Activated CD8-positive, alpha-beta memory T cell treated with anti-CD3 and anti-CD28 coated beads for 36 hours (primary cell): ENCODE data around the gene PNCK. TPM values are rescaled to one million over a fixed set of nuclear protein-coding genes. Genes with fewer than 3 reads are reported as not detected.
"Not testable (repeated sequence)": the region's sequence is repeated elsewhere in the genome, so short reads cannot be mapped to it uniquely, and the experiment has no call there.

Experiments used
- CTCF ChIA-PET: fragments of 350-600 bp; sonication (Branson Sonifier 250); formaldehyde crosslinking; loops from one replicate; lab custom pipeline; 2021; ENCODE audit warnings: antibody characterized with exemption; lab: Charles Lee
- POLR2A ChIA-PET: fragments of 350-600 bp; sonication (Branson Sonifier 250); formaldehyde crosslinking; loops from one replicate; lab custom pipeline; 2021; ENCODE audit warnings: antibody characterized with exemption; lab: Charles Lee
- total RNA-seq, 2 experiments: library from RNA; stranded (reverse); gene quantifications; one replicate each; pipeline ENCODE4 v1.2.3, GENCODE V29; 2021

PNCK gene
- total RNA-seq, 2 experiments from 2014 or later = not detected

DNA sequence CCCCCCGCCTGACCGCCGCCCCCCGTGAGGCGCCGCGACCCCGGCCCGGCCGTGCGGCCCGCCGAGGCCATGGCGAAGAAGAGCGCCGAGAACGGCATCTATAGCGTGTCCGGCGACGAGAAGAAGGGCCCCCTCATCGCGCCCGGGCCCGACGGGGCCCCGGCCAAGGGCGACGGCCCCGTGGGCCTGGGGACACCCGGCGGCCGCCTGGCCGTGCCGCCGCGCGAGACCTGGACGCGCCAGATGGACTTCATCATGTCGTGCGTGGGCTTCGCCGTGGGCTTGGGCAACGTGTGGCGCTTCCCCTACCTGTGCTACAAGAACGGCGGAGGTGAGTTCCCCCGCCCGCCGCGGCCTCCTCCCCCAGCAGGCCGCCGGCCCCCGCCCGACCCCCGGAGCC, 14.9 kb upstream of the PNCK start:
- POLR2A ChIA-PET = no interaction called here
- CTCF ChIA-PET = no interaction called here

GRCh38 chrX:153688071-153688470, 14.5 kb upstream of the PNCK start:
- ChIA-PET POLR2A (no interaction called here), CTCF (no interaction called here)

GRCh38 chrX:153687121-153688039, 13.8 kb upstream of the PNCK start, which contains the start of gene SLC6A8:
TSS of gene SLC6A8 (plus strand) at chrX:153687926. CDS start at chrX:153688575, 649 bp downstream.
- ChIA-PET CTCF (no interaction called here), POLR2A (no interaction called here)

DNA sequence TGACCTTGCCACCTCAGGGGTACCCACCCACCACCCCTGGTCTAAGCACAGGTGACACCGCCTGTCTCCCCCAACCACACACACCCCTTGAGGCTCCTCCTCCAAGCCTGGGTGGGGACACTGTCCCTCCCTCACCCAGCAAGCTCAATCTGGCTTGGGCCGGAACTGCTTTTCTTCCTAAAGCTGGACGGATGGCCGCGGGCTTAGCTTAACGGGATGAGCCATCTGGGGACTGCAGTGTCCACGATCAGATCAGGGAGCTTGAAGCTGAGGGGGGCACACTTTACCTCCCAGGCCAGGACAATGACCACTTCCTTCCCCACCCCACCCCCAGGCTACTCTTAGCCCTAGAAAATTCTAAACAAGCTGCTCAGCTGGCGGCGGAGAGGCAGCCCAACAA, 13.1 kb upstream of the PNCK start:
- POLR2A ChIA-PET = no interaction called here
- CTCF ChIA-PET = no interaction called here

DNA sequence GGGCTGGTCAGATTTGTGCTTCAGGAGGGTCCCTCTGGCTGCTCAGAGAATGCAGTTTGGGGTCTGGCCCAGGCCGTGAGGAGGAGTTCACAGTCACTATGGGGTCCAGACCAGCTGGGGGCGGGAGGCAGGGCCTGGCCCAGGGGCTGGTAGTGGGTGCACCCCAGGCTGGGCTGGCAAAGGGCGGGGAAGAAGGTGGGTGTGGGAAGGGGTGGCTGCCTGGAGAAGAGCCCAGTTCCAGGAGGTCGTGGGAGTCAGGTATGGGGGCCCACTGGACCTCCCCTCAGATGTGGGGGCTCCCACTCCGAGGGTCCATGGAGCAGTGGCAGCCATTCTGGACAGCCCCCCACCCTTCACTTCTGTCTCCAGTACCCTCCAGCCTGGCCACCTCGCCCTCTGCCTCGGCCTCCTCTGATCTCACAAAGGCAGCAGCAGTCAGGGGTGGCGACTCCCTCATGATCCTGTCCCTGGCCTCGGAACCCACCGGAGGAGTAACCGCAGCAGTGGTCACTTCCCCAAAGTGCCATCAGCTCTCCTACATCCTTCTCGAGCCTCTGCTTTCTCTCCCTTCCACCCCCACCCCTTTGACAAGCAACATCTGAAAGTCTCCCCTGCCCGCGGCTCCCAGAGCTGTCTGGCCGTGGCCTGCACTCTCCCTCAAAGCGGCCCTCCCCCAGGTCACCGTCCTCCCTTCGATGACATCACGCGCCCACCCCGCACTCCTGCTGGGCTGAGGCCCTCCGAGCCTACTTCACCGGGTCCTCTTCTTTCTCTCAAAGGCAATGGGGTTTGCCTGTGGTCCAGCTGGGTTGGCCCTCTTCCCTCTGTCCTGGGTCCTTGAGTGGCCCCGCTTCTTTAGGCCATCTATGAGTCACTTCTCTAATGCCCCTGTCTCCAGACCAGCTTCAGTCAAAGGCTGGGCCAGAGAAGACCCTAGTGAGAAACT, 12.4 kb upstream of the PNCK start:
- POLR2A ChIA-PET = no interaction called here

DNA sequence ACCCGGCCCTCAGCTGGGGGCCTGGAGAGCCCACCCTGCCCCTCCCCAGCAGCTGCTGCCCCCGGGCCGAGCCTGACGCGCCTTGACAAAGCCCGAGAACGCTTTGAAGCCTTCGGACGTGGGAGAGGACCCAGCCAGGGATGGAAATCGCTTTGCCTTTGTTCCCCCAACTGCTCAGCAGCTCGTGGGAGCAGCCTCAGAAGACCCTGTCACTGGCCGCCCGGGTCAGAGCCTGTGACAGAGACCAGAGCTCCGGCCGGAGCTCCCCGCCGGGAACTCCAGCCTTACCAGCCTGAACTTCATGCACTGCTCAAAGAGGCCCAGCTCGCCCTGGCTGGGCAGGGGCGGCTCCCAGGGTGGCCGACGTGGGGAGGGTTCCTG, 11.5 kb upstream of the PNCK start:
- ChIA-PET POLR2A (no interaction called here), CTCF (no interaction called here)

More for the DNA sequence above, 12.4 kb upstream of the PNCK start:
- CTCF ChIA-PET = no interaction called here

- CTCF ChIA-PET = interaction anchor here (0.7 kb wide), 1 partner anchor 721 kb away, joined by 3 read pairs; no protein-coding TSS in a partner anchor
- POLR2A ChIA-PET = no interaction called here
Measured at GRCh38 chrX:153684467-153685155, 11.0 kb upstream of the PNCK start.

GRCh38 chrX:153683486-153683885, 9.9 kb upstream of the PNCK start:
- POLR2A ChIA-PET, CTCF ChIA-PET: not testable (repeated sequence)

DNA sequence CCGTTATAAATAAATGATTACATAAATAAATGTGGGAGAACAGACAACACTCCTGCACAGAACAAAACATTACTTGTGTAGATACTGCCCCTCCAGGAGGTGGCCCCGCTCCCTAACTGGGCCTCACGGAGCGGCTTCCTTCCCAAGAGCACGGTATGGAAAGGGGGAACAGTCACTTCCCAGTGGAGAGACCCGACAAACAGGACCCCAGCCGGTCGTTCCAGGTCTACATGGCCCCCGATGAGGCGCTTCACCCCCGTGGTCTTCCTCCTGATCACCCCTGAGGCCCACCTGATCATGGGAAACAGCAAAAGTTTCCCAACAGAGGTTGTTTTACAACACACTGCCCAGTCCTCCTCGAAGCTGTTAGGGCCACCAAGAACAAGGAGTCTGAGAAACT, 7.6 kb upstream of the PNCK start:
- CTCF ChIA-PET = no interaction called here
- POLR2A ChIA-PET = no interaction called here

DNA sequence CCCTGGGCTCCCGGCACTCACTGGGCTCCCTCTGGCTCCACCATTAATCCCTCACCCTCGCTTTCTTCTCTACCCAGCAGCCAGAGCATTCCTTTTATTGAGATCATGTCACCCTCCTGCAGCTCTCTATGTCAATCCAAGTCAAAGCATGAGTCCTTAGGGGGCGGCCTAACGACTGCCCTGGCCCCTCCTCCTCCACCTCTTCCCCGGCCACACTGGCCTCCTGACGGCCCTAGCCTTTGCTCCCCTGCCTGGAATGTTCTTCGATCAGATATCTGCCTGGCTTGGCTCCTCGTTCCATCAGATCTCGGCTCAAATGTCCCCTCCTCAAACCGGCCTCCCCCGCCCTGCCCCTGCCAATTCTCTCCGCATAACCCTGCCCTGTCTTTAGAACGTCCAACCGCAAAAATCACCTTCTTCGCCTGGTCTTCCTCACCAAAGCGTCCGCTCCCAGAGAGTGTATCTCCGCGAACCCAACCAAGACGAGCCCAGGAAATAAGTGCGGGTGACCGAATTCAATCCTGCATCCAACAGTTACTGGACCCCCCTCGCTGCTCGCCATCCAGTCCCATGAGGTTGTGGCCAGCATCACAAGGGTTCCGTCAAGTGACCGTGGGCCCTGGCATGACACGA, 722 bp upstream of the PNCK start:
- ChIA-PET POLR2A (no interaction called here), CTCF (no interaction called here)

GRCh38 chrX:153672531-153673427, 834 bp downstream of the PNCK start:
- ChIA-PET CTCF (no interaction called here), POLR2A (no interaction called here)

DNA sequence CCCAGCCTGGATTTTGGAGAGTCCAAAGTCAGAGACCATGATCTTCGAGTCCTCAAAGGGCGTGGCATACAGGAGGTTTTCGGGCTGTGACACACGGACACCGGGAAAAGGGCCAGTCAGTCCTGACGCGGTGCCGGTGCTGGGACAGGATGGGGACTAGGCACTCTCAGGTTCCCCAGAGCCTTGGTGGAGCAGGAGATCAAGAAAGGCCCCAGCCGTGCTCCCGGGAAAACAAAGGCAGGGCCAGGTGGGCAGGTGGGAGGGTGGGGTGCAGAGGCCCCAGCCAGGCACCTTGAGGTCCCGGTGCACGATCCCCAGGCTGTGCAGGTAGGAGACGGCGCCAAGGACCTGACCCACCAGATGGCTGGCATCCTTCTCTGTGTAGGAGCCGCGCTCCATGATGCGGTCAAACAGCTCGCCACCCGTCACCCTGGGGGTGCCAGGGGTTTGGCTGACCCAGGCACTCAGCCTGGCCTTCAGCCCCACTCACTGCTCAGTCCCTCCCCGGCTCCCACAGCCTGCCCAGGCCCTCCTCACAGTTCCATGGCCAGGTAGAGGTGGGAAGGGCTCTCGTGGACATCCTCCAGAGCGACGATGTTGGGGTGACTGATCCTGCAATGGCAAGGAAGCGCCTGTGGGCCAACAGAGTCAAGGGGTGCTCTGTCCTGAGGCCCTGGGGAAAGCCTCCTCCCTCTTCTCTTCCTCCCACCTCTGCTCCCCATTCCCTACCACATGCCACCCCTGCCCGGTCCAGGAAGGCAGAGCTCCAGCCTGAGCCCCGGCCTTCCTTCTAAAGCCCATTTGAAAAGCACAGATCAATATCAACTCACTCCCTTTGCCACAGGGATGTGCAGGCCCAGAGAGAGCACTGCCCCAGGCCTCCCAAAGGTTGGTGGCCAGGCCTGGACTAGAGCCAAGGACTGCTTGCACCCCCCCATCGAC, 1.8 kb downstream of the PNCK start:
- POLR2A ChIA-PET = no interaction called here
- CTCF ChIA-PET = interaction anchor here (0.9 kb wide), 1 partner anchor 10 kb away, joined by 3 read pairs; no protein-coding TSS in a partner anchor

- POLR2A ChIA-PET = no interaction called here
- CTCF ChIA-PET = interaction anchor here (0.9 to 4.0 kb wide), 4 partner anchors 9 to 117 kb away, joined by 3 to 23 read pairs (median 3); no protein-coding TSS in a partner anchor
Measured at GRCh38 chrX:153670748-153671588, 2.6 kb downstream of the PNCK start.

GRCh38 chrX:153669901-153670731, 3.5 kb downstream of the PNCK start:
- ChIA-PET CTCF (interaction anchor here (1.0 to 5.5 kb wide), 6 partner anchors 22 to 131 kb away, joined by 3 to 30 read pairs (median 3); no protein-coding TSS in a partner anchor), POLR2A (no interaction called here)
